HG03045 (cell line): ENCODE data around the gene C11orf68.
A peak's percentile ranks its signal among the peaks of the same experiment; 100 is the strongest.
"Not testable (repeated sequence)": the region's sequence is repeated elsewhere in the genome, so short reads cannot be mapped to it uniquely, and the experiment has no call there.

Experiments
- ATAC-seq: cut with Tn5 transposase; IDR thresholded peaks from one replicate; pipeline ENCODE4 v1.9.1; 2021; ENCODE audit warnings: mild to moderate bottlenecking, moderate library complexity; ENCODE audit not compliant: unreplicated experiment

The C11orf68 gene

DNA sequence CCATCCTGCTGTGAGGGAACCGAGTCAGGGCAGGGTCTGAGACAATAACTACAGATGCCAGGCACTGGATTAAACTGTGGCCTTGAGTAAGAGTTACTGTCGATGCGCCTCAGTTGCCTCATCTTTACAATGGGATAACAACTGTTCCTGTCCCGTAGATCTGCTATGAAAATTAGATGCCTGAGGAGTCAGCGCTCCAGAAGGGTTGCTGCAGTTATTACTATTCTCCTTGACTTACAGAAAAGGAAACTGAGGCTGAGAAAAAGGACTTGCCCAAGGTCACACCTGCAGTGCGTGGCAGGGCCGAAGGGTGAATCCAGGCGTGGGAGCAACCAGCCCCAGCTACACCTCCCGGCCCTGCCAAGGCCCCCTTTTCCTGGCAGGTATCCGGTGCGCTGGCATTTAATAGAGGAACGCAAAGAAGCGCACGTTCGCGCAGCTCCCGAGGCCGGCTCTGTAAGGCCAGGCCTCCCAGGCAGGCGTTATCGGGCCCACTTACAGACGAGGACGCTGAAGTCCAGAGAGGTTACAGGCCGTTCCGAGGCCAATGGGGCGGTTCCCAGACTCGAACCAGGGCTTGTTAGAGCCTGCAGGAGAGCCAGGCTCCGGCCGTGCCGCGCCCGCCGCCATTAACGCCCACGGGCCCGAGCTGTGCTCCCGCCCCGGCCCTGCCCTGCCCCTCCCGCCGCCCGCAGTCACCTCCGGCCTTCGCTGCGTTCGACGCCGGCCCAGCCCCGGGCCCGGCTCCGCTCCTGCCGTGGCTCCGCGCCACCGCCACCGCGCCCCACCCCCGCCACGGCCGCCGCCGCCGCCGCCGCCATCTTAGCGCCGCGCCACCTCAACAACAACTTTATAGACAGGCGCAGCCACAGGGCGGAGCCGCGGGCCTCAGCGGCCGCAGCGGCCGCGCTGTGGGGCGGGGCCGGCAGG, at the start of gene C11orf68:
C11orf68 (minus strand) TSS at position 852 of the 930 bp plus-strand sequence; CDS start at position 821, 31 bp downstream.
- peak; percentile 51 for ATAC-seq

DNA sequence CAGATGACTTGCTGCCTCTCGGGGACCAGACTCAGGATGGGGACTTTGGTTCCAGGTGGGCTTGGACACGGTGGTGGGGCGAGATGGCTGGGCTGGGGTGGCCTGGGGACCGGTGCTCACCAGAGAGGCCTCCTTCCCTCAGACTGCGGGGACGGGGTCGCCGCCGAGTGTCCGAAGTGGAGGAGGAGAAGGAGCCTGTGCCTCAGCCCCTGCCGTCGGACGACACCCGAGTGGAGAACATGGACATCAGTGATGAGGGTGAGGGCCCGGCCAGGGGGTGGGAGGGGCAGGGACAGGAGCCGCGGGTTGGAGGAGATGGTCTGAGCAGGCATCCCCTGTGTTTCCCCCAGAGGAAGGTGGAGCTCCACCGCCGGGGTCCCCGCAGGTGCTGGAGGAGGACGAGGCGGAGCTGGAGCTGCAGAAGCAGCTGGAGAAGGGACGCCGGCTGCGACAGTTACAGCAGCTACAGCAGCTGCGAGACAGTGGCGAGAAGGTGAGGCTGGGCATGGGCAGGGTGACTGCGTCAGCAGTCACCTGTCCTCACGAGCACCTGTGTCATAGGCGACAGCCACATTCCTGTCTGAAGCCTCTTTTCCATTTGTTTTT, 48.6 kb upstream of the C11orf68 start:
- ATAC-seq = no peak

DNA sequence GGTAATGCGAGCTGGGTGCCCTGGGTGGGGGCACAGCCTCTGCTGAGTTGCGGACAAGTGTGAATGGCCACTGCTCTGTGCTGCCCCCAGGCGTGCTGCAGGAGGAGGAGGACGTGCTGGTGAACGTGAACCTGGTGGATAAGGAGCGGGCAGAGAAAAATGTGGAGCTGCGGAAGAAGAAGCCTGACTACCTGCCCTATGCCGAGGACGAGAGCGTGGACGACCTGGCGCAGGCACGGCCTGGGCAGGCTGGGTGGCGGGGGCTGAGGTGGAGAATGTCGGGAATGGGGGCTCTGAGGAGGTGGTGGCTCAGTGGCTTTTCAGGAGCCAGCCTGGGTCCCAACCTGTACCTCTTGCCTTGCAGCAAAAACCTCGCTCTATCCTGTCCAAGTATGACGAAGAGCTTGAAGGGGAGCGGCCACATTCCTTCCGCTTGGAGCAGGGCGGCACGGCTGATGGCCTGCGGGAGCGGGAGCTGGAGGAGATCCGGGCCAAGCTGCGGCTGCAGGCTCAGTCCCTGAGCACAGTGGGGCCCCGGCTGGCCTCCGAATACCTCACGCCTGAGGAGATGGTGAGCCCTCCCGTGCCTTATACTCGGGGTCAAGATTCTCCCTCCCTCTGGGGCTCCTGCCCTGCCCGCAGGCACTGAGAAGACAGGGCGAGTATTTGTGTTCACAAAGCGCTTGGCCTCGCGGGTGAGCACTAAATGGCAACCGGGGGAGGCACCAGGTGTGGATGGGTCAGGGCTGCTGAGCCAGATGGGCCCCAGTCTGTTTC, 47.3 kb upstream of the C11orf68 start:
- no peak for ATAC-seq

DNA sequence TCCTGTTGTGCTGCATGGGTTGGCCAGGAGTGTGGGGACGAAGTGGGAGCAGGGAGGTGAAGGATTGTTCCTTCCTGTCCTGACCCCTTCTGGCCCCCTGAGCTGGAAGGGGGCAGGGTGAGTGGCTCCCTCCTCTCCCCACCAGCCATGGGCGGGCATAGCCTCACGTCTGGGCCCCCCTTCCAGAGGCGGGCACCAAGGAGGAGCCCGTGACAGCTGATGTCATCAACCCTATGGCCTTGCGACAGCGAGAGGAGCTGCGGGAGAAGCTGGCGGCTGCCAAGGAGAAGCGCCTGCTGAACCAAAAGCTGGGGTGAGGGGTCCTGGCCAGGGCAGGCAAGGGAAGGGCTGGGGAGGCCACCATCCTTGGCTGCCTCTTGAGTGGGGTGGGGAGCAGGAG, 46.0 kb upstream of the C11orf68 start:
- no peak for ATAC-seq

DNA sequence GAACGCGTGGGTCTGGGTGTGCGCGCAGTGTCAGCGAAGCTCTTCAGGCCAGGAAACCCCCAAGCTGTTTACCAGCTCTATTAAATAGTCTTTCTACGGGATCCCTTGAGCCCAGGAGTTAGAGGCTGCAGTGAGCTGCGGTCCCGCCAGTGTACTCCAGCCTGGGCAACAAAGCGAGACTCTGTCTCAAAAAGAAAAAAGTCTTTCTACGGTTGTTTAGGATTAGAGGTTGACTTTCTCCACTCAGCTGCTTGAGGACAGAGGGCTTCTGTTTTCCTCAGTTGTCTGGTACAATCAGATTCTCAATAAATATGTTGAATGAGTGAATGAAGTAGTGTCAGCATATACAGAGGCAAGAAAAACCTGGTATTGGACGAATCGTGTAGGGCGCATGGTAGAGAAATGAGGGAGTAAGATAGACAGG, 43.3 kb upstream of the C11orf68 start:
- ATAC-seq = no peak

DNA sequence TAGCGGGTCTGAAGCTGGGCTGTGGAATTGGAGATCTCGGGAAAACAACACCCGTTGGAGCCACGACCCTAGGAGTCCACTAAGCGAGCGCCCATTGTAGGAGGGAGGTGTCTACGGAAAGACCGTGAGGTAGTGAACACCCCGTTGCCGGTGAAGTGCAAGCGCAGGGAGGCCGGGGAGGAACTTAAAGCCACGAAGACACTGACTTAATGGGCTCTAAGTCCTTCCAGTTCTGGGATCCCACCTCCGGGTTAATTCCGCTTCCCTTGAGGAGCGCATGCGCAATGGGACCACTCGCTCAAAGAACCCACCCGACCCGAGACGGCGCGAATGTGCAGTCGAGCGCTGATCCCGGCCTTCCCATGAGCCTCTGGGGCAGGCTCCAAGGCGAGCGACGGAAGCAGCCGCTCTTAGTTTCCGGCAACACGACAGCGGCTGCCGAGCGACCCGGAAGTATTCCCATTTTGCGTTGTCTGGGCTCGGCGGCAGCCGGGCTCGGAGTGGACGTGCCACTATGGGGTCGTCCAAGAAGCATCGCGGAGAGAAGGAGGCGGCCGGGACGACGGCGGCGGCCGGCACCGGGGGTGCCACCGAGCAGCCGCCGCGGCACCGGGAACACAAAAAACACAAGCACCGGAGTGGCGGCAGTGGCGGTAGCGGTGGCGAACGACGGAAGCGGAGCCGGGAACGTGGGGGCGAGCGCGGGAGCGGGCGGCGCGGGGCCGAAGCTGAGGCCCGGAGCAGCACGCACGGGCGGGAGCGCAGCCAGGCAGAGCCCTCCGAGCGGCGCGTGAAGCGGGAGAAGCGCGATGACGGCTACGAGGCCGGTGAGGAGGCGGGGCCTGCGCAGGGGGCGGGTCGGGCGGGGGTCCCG, 42.6 kb upstream of the C11orf68 start, which contains the start of gene SART1:
SART1 (plus strand) TSS at position 468 of the 874 bp plus-strand sequence; CDS start at position 515, 47 bp downstream.
- peak; percentile 84 for ATAC-seq

DNA sequence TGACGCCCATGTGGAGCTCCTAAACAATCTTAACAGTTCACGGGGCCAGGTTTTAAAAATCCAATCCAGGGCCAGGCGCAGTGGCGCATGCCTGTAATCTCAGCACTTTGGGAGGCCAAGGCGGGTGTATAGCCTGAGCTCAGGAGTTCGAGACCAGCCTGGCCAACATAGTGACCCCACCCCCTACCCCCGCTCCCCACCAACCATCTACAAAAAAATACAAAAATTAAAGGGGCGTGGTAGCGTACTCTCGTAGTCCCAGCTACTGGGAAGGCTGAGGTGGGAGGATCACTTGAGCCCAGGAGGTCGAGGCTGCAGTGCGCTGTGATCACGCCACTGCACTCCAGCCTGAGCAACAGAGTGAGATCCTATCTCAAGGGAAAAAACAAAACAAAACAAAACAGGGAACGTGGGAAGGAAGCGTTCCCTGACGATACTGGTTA, 42.0 kb upstream of the C11orf68 start:
- no peak for ATAC-seq

DNA sequence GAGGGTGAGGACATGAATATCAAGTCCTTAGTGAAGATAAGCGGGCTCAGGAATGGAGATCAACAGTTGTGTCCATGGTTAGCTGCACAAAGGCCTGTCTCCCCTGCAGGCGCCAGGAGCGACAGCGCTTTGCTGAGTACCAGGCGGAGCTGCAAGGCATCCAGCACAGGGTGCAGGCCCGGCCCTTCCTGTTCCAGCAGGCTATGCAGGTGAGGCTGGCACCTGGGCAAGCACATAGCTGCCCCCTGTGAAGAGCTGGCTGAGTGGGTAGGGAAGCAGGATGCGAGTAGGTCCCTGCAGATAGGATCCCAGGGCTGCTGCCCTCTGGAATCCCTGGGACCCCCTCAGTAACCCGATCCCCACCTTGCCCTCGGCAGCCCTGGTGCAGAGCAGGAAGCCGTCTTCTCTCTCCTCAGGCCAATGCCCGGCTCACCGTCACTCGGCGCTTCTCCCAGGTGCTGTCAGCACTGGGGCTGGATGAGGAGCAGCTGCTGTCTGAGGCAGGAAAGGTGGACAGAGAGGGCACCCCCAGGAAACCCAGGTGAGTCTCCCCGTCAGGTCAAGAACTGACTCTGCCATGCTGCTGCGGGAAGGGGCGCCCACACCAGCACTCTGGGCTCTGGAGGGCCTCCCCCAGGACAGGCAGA, 40.0 kb upstream of the C11orf68 start:
- no peak for ATAC-seq

DNA sequence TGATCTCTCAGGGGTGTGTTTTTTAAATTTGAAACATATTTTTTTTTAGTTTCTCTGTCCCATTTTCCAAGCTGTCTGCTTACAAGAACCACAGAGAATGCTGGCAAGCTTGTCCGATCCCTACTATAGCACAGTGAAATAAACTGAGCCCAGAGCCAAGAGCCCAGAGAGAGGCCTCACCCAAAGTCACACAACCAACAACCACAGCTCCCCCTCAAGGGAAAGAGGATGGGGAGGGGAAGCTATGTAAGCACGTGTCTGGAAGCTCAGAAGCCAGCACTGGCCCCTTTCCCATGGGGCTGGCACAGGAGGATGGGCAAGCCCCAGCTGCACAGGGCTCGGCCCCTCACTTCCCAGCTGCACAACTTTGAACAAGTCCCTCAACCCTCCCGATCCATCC, 39.4 kb upstream of the C11orf68 start:
- ATAC-seq = no peak

DNA sequence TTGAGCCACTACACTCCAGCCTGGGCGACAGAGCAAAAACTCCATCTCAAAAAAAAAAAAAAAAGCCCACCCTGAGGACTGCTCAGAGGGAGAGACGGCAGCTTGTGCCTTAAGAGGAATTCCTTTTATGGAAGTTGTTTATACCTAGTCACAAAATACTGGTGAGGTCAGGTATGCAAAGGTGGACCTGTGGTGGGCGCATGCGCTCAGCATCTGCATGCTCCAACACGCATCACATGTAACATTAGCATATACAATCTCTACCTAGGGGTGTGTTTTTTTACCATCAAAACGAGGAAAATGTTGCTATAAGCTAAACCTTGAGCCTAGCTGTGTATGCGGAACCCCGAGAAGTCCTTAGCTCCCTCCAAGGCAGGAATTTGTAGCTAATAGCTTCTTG, 35.9 kb upstream of the C11orf68 start:
- ATAC-seq = no peak

DNA sequence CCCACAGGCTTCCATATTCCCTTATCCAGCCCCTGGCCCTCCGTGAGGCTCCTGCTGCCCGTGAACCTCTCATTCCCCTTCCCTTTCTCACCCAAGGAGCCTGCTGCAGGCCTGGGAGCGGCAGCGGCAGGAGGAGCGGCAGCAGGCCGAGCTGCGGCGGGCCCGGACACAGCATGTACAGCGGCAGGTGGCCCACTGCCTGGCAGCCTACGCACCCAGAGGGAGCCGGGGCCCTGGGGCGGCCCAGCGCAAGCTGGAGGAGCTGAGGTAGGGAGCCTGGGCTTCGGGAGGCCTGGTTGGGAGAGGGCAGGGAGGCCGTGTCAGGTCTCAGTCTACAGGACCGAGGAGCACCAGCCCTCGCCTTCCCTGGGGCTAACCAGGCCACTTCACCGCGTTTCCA, 34.6 kb upstream of the C11orf68 start:
- ATAC-seq = no peak

DNA sequence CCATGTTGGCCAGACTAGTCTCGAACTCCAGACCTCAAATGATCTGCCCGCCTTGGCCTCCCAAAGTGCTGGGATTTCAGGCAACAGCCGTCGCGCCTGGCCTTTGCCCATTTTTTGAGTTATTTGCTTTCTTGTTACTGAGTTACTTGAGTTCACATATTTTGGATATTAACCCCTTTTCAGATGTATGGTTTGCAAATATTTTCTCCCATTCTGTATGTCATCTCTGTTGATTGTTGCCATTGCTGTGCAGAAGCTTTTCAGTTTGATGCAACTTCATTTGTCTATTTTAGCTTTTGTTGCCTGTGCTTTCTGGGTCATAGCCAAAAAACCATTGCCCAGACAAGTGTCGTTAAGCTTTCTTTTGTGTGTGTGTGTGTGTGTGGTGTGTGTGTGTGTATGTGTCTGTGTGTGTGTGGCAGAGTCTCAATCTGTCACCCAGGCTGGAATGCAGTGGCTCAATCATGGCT, 33.2 kb upstream of the C11orf68 start:
- no peak for ATAC-seq

DNA sequence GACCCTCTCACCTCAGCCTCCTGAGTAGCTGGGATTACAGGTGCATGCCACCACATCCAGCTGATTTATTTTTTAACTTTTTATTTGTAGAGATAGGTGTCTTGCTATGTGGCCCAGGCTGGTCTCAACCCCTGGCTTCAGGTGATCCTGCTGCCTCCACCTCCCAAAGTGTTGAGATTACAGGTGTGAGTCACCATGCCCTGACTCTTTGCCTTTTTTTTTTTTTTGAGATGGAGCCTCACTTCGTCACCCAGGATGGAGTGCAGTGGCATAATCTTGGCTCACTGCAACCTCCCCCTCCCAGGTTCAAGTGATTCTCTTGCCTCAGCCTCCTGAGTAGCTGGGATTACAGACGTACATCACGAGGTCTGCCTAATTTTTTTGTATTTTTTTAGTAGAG, 32.8 kb upstream of the C11orf68 start:
- ATAC-seq = not testable (repeated sequence)

DNA sequence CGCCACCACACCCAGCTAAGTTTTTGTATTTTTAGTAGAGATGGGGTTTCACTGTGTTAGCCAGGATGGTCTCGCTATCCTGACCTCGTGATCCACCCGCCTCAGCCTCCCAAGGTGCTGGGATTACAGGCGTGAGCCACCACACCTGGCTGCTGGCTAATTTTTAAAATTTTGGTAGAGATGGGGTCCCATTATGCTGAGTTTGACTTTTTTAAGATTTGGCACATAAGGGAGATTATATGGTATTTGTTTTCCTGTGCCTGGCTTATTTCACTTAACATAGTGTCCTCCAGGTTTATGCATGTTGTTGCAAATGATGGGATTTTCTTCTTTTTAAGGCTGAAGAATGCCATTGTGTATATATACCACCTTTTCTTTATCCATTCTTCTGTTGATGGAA, 31.8 kb upstream of the C11orf68 start:
- not testable (repeated sequence) for ATAC-seq

DNA sequence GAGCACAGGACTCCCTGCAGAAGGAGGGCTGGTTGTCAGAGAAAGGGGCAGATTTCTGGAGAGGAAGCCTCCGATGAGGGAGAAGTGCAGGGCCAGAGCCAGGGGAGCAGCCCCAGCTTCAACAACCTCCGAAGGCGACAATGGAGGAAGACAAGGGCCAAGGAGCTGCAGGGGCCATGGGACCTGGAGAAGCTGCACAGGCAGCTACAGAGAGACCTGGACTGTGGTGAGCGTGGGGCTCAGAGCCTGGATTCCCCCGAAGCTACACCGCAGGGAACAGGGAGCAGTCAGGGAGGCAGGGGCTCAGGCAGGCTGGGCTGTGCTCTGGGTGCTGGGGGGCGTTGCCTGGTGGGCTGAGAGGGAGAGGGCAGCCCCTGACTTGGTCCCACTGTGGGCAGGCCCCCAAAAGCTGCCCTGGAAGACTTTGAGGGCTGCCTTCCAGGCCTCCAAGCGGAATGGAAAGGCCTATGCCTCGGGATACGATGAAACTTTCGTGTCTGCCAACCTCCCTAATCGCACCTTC, 28.8 kb upstream of the C11orf68 start:
- ATAC-seq = no peak

DNA sequence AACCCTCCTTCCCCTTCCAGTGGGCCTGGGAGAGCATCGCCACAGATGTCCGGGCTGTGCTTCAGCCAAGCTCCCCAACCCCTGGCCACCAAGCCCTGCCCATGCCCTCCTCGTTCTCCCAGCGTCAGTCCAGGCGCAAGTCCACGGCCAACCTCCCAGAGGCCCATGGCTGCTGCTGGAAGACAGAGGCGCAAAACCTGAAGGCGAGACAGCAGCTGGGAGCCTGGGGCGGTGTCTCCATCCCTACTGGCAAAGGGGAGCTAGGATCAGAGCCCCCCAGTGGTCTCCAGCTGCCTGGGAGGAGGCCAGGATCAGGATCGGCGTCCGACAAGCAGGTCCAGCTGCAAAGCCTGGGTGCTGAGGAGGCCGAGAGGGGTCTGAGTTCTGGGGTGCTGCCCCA, 28.3 kb upstream of the C11orf68 start:
- no peak for ATAC-seq

DNA sequence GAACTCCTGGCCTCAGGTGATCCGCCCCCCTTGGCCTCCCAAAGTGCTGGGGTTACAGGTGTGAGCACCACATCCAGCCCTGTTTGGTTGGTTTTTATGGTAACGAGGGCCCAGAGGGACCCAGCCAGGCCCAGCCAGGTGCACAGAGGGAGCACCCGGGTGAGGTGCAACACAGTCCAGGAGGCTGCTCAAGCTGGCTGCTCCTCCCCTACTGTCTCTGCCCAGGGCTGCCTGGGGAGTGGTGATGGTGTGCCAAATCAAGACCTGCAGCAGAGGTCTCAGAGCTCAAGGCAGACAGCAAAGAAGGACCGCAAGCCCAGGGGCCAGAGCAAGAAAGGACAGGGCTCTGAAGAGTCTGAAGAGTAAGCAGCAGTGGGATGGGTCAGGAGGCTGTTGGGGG, 27.8 kb upstream of the C11orf68 start:
- no peak for ATAC-seq

DNA sequence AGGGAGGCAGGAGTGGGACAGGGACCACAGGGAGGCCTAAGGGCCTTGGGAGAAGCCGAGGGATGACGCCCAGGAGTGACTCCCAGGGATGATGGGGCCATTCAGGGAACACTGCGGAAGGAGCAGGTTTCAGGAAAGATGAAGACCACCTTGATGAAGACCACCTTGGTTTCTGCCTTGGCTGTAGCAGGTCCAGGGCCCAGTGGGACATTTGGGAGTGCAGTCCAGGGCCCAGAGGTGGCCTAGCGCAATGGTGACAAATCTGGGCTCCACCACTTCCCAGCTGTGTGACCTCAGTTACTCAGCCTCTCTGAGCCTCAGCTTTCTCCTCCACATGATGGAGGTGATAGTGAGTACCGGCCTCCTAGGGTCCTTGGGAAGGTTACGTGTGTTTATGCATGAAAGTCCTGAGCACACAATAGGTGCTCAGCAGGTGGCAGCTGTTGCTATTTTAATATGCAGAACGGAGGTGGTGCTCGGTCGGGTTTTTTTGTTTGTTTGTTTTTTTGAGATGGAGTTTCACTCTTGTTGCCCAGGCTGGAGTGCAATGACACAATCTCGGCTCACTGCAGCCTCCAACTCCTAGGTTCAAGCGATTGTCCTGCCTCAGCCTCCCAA, 27.2 kb upstream of the C11orf68 start:
- no peak for ATAC-seq

DNA sequence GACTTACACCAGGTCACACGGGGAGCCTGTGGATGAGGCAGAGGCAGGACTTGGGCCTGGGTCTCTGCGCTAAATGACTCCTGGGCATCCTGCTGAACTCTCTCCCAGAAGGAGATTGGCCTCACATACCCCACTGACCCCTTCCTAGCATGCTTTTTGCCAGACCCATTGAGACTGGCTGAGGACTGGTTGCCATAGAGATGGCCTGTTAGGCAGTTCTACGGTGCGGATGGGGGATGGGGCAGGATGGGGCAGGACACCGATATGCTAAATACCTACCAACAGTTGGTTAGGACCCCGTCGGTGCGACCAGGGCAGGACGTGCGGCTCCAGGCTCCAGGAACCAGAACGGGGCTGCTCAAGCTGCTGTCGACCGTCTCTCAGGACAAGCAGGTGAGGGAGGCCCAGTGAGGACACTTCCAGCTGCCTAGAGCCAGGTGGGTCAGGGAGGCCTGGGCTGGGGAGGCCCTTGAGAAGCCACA, 26.6 kb upstream of the C11orf68 start, which contains the start of gene TSGA10IP:
TSGA10IP (plus strand) TSS at position 51 of the 482 bp plus-strand sequence; CDS start at position 247, 196 bp downstream.
- no peak for ATAC-seq
